ENCODE data around the gene RENBP.

Gene RENBP

DNA sequence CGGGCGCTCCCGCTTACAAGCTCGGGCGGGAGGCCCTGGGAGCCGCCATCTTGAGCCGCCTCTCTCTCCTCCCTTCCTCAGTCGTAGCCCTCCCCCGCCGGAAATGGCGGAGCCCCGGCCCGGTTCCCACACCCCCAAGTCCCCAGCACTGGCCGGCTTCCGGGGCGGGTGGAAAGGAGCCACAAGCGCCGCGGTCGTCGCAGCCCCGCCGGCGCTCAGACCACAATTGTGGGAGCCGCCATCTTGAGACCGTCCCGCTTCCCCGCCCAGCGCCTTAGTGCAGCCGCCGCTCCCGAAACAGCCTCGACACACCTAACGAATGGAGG is 26.6 kb upstream of the RENBP start:
- peak overlapping the region; percentile 93 for H3K4me3 ChIP-seq (ENCODE audit: low read depth, low read length)
- peaks cover 10% of the 10 kb centered on the region for H3K4me1 ChIP-seq

DNA sequence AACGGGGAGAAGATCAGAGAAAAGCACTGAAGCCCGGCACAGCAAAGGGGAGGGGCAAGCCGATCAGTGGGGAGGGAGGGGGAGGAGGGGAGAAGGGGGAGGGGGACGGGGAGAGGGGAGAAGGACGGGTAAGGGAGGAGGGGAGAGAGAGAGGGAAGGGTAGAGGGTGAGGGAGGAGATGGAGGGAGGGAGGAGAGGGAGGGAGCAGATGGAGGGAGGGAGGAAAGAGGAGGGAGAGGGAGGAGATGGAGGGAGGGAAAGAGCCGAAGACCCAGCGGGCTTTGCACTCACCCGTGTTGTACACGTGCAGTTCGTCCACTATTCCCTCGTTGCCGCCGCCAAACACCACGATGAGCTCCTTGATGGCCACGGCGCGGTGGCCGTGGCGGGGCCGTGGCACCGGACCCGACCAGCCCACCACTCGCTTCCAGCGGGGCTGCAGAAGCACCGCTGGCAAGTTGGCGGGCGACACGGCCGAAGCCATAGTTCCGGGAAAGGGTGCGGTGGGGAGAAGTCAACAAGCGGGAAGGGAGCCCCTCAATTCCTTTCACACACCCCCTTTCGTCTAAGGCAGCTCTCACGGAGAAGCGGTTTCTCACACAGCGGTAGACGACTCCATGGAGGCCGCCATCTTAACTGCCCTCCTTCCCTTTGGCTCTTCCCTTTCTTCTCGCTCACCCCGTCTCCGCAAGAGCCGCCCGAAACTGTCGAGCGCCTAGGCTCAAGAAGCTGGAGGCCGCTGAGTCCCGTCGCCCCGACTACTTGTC is 26.1 kb upstream of the RENBP start:
- peaks cover 30% of the 10 kb centered on the region for H3K36me3 ChIP-seq
- DNase-seq, result peak; percentile 59
- no peaks in the 10 kb centered on the region for H3K9me3 ChIP-seq
- TF ChIP-seq, protein P1, sequence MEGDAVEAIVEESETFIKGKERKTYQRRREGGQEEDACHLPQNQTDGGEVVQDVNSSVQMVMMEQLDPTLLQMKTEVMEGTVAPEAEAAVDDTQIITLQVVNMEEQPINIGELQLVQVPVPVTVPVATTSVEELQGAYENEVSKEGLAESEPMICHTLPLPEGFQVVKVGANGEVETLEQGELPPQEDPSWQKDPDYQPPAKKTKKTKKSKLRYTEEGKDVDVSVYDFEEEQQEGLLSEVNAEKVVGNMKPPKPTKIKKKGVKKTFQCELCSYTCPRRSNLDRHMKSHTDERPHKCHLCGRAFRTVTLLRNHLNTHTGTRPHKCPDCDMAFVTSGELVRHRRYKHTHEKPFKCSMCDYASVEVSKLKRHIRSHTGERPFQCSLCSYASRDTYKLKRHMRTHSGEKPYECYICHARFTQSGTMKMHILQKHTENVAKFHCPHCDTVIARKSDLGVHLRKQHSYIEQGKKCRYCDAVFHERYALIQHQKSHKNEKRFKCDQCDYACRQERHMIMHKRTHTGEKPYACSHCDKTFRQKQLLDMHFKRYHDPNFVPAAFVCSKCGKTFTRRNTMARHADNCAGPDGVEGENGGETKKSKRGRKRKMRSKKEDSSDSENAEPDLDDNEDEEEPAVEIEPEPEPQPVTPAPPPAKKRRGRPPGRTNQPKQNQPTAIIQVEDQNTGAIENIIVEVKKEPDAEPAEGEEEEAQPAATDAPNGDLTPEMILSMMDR (IDR thresholded peaks at IDR 0.05; ENCODE audit: low read depth, low read length), result no peak
- H3K27me3 ChIP-seq, result no peaks in the 10 kb centered on the region
- peaks cover 10% of the 10 kb centered on the region for H3K4me1 ChIP-seq
- H3K4me3 ChIP-seq (ENCODE audit: low read depth, low read length), result peak overlapping the region; percentile 93

More for the DNA sequence above, 26.6 kb upstream of the RENBP start:
- Histone ChIP-seq H3K9me3 (no peaks in the 10 kb centered on the region), H3K27me3 (no peaks in the 10 kb centered on the region), H3K36me3 (peaks cover 30% of the 10 kb centered on the region)
- peak; percentile 89 for DNase-seq
- TF ChIP-seq, protein P1 (IDR thresholded peaks at IDR 0.05; ENCODE audit: low read depth, low read length), result no peak

DNA sequence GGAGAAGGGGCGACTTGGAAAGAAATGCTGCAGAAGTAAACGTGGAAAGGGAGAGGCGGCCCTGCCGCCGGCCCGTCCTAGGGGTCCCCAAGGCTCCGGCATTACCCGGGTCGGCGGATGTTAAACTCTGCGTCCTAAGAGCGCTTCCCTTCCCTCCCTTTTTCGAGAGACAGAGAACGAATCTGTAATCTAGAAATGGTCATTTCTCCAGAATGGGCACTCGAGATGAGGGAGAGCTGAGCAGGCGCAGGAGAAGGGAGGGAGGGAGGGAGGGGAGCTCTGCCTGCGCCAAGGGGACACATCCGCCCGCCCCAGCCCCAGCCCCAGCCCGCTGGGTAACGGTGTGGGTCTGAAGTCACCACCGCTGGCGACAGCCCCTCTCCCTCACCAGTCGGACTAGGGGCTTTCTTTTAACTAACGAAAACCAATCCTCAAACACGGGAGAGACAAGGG is 25.5 kb upstream of the RENBP start:
- DNase-seq, result no peak
- H3K4me3 ChIP-seq (ENCODE audit: low read depth, low read length), result peak overlapping the region; percentile 93
- TF ChIP-seq, protein P1 (IDR thresholded peaks at IDR 0.05; ENCODE audit: low read depth, low read length), result no peak
- H3K36me3 ChIP-seq, result peaks cover 33% of the 10 kb centered on the region
- no peaks in the 10 kb centered on the region for H3K27me3 ChIP-seq
- peaks cover 10% of the 10 kb centered on the region for H3K4me1 ChIP-seq
- no peaks in the 10 kb centered on the region for H3K9me3 ChIP-seq

DNA sequence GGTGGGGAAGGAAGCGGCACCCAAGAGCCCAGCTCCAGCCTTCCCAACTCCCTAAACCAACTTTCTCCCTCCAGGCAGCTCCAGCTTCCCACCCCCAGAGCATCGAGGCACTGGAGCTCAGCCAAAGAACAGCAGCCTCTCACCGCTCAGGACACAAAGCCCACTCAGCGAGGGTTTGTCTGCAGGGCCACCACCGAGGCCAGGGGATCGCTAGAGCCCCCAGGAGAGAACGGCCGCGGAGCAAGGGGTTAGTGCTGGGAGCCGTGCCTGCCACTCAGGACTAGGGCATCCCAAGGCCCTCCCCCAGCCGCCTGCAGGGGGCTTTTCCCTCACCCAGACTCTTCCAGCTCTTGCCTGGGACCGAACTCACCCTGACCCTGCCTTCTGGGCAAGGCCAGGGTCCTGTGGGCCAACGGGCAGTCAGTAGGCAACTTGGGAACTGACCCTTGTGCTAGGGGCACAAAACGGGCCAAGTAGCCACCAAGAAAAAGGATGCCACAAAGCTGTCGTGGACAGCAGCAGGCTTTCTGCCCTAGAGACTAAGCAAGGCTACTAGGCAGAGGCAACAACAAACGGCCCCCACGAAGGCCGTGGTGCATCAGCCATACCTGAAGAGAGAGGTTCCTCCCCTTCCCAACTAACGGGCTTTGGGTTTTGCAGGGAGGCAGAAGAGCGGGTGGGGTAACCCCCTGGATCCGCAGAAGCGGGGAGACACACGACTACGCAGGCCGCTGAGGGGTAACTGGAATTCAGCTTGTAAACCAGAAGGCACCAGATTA is 24.9 kb upstream of the RENBP start:
- peaks cover 9% of the 10 kb centered on the region for H3K4me1 ChIP-seq

DNA sequence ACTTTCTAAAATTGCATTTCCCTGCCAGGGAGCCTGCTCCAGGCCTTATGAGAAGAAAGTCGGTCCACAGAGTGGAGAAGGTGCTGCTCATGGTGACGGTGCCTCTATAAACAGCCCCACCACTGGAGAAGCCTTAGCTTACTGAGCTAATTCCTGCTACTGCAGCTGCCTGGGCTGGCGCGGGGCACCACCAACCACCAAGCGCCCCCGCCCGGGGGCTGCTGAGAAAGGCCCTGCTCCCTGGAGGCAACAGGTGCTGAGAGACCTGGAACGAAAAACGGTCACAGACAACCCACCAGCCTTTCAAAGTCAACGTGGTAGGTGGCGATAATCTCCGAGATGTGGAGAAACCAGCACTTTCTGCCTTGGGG is 24.3 kb upstream of the RENBP start:
- H3K4me1 ChIP-seq, result peaks cover 3% of the 10 kb centered on the region
- no peaks in the 10 kb centered on the region for H3K9me3 ChIP-seq
- peak; percentile 55 for DNase-seq
- H3K27me3 ChIP-seq, result no peaks in the 10 kb centered on the region
- H3K36me3 ChIP-seq, result peaks cover 44% of the 10 kb centered on the region
- TF ChIP-seq, protein P1 (IDR thresholded peaks at IDR 0.05; ENCODE audit: low read depth, low read length), result 0 out of 2 replicates have a peak, but pooled peaks have one; percentile 10
- peak overlapping the region; percentile 93 for H3K4me3 ChIP-seq (ENCODE audit: low read depth, low read length)

More for the DNA sequence above, 24.9 kb upstream of the RENBP start:
- TF ChIP-seq, protein P1 (IDR thresholded peaks at IDR 0.05; ENCODE audit: low read depth, low read length), result peak; percentile 12; the same call in 1 of the 2 replicates
- DNase-seq, result peak; percentile 42
- Histone ChIP-seq H3K4me3 (ENCODE audit: low read depth, low read length) (peak overlapping the region; percentile 93), H3K36me3 (peaks cover 38% of the 10 kb centered on the region), H3K27me3 (no peaks in the 10 kb centered on the region), H3K9me3 (no peaks in the 10 kb centered on the region)
